Left lobe of liver (tissue), 2 donors: ENCODE measurements around the gene UST. TPM values are rescaled to one million over a fixed set of nuclear protein-coding genes. Genes with fewer than 3 reads are reported as not detected.
"Not testable (repeated sequence)": the region's sequence is repeated elsewhere in the genome, so short reads cannot be mapped to it uniquely, and the experiment has no call there.

Source experiments
- ATAC-seq: fragments of 200-7000 bp; cut with Tn5 transposase; one replicate; pipeline ENCODE4 v1.9.1; 2020; ENCODE audit warnings: mild to moderate bottlenecking, moderate library complexity
- DNase-seq: peaks from one replicate; pipeline ENCODE4 v3.0.0-alpha.2; 2020; ENCODE audit warnings: low spot score
- total RNA-seq: library from RNA; stranded (reverse); gene quantifications from one replicate; pipeline ENCODE4 v1.2.1, GENCODE V29; 2021
- donor health status: DM: no; HTN: no; CAD: no; lungs with moderate emphysema.
- donor health status: DM: no; HTN: yes; CAD: no.

Gene UST
- total RNA-seq, 1 donor from 2014 or later, result 0.58 TPM

DNA sequence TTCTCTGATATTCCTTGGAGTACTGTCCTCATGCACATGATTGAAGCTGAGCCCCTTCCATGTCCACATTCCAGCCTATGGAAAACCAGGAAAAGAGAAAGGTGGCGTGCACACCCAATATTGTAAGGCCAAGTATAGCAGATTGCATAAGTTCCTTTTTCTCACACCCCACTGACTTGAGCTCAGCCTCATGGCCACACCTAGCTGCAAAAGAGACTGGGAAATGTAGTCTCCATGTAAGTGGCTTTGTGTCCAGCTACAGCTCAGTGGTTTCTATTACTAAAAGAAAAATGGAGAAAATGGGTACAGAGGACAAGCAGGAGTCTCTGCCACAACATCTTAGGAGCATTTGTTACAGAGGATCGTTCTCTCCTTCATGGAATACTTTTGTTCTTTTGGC lies 10.8 kb upstream of the UST start:
- ATAC-seq, result no peak
- DNase-seq, result no peak

DNA sequence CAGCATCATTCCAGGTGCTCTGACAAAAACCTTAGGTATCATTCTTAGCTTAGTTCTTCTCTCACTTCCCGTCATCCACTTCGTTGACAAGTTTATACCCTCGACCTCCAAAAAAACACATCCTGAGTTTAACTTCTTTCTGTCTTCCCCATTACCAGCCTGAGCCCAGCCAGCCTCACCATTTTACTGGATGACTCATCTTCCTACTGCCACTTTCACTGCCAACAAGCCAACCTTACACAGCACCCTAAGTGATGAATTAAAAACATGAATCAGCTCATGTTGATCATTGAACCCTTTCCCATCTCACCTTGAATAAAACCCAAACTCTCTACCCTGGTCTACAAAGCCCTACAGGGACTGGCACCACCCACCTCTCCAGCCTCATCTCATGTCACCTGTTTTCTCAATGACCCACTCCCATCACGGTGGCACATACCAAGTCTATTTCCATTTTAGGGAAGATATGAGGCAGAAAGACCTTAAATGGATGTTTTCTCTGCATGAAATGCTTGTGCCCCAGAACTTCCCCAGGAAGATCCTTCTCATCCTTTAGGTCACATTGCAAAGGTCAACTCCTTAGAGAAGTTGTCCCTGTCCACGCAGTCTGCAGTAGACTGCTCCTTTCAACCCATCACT lies 9.9 kb upstream of the UST start:
- ATAC-seq, result no peak

DNA sequence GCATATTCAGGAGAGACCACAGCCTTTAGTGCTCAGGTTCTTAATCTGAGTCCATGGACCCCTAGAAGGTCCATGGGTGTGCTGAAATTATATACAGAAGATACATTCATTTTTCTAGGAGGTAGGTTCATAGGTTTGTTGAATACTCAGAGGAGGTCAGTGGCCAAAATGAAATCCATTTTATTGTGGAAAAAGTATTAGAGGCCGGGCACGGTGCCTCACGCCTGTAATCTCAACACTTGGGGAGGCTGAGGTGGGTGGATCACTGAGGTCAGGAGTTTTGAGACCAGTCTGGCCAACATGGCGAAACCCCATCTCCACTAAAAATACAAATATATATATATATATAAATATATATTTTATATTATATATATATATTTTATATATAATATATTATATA lies 9.0 kb upstream of the UST start:
- no peak for DNase-seq
- ATAC-seq, result no peak

More for the DNA sequence above, 9.9 kb upstream of the UST start:
- no peak for DNase-seq

DNA sequence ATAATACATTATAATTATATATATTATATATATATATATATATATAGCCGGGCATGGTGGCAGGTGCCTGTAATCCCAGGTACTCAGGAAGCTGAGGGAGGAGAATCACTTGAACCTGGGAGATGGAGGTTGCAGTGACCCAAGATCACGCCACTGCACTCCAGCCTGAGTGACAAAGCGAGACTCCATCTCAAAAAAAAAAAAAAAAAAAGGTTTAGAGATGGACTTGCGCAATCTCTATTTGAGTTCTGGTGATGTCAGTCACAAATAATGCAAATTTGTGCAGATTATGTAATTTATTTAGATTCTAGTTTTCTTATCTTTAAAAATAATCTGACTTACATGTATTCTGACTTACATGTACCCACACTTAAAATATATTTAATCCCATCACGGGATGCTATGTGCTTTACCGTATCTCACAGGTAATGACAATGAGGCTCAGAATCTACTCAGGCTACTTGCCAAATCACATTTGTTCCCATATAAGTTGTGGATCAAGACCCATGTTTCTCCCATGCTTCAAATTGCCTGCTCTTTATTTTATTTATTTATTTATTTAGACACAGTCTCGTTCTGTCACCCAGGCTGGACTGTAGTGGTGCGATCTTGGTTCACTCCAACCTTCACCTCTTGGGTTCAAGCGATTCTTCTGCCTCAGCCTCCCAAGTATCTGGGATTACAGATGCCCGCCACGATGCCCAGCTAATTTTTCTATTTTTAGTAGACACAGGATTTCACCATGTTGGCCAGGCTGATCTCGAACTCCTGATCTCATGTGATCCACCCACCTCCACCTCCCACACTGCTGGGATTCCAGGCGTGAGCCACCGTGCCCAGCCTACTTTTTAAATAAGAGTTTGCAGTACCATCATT lies 7.6 kb upstream of the UST start:
- DNase-seq (no peak), ATAC-seq (no peak)

DNA sequence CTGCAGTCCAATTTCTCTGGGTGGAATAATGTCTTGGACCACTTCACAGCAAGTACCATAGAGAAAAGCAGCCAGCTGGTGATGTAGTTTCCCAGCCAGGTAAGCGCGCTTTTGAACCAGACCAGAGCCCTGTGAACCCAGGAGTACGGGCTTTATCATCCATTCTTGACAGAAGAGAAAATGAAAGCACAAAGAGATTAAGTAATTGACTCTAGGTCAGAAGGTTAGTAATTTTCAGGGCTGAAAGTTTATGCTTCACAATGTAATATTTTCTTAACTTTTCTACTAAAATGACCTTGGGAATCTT lies 7.1 kb upstream of the UST start:
- peak; percentile 29 for ATAC-seq
- DNase-seq, result no peak

DNA sequence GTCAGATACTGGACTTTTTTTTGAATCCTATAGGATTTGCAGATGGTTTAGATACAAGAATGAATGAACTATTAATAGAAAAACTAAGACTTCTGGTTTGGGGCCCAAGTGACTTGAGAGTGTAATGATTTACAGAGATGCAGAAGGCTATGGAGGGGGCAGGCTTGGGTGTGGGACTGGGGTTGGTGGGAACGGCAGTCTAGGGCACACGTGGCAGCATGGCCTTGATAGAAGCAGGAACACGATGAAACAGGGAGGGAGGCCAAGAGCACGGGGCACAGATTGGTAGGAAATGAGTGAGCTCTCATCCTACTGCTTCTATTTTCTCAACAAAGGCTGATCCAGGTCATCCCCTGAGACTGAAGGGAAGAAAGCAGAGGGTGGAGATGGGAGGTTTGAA lies 3.4 kb upstream of the UST start:
- ATAC-seq (no peak), DNase-seq (no peak)

DNA sequence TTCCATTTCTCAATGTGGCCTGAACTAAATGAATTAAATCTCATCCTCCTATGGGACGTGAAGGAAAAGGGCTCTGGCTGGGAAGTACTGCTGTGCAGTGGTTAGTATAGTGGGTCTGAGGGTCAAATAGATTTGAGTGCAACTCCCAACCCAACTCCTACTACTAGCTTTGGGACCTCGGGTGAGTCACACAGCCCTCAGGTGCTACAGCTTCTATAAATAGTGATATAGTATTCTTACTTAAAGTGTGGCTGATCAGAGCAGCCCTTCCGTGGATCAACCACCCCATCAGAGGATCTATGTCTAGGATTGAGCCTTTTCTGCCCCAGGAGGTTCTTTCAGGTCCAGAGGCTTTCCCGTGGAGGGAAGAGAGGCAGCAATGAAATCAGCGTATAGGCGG lies 904 bp upstream of the UST start:
- ATAC-seq (no peak), DNase-seq (no peak)

DNA sequence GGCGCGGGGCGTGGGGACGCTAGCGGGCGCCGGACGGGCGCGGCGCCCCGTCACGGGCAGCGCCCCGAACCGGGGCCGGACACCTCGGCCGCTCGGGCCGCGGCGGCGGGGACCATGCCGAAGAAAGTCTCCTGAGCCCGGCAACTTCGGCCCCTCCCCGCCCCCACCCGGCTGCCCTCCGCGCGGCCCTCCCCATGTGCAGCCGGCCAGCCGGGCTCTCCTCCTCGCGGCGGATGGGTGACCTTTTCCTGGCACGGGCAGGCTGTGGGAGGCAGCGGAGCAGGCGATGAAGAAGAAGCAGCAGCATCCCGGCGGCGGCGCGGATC lies 278 bp downstream of the UST start:
- ATAC-seq, result peak; percentile 63

DNA sequence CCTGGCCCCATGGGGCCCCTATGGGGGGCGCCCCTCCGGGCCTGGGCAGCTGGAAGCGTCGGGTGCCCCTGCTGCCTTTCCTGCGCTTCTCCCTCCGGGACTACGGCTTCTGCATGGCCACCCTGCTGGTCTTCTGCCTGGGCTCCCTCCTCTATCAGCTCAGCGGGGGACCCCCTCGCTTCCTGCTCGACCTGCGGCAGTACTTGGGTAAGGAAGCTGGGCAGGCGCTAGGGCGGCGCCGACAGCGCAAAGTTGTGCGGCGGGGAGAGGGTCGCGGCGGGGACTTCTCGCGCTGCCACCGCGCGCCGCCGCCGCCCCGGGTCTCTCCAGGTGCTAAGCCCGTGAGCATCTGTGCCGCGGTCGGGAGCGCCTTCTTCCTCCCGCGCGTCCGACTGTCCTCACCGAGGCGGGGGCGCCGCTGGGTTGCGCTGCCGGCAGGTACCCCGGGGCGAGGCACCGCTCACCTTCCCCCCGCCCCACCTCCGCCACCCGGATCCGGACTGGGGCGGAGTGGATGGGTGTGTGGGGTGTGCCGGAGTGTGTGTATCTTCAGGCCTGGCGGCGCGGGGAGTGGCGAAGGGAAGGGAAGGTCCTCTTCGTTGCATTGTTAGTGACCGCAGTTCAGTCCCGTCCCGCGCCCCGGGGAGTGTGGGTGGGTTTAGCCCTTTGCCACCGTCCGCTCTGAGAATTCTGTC lies 788 bp downstream of the UST start:
- ATAC-seq (peak; percentile 32), DNase-seq (no peak)

More for the DNA sequence above, 278 bp downstream of the UST start:
- no peak for DNase-seq

DNA sequence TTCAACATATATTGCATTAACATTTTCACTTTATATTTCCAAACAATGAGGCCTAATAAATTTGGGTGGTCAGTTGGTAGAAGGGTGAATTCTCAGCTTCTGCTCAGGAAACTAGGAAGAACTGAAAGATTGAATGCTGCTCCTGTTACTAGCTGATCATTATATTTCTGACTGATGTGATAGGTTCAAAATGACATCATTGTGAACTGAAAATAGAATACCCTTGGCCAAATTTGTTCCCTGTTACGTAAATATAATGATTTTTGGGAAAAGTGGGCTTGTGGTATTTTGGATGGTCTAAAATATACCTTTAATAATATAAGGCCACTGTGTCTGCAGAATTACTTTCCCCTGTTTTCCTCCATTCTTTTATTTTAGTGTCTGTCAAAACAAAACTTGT lies 2.8 kb downstream of the UST start:
- ATAC-seq, result no peak
- no peak for DNase-seq

DNA sequence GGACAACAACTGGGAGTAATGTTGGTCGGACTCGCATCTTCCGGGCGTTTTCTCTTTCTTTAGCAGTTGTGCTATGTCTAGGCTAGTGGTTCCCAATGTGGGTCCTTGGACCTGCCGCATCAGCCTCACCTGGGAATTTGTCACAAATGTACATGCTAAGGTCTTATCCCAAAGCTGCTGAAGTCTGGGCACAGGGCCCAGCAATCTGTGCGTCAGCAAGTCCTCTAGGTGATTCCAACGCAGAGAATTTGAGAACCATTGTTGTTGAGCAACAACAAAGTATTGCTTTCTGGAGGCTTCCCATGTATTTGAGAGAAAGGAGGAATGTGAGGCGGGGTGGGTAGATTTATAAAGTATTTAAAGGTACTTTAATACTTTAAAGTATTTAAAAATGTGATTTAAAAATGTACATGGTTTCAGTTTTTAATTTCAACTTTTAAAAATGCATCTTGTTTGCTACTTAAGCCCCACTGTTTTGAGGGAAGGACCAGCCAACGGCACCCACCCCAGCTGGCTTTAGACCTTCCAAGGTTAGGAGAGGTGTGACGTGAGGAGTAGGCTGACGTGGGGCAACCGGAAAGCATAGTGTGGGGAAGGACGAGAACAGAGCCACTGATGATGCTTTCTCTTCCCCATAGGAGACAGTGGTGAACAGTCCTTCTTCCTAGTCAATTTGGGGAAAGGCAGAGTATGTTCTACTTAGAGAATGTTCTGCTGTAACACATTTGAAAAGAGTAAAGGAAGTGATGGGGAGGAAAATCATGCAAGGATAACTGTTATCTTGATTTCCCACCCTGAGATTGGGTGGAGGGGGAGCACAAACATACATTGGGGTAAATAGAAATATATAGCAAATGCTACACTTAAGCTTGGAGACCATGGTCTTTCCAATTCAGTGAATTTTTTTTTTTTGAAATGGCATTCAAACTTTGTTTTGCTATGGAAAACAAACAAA lies 4.3 kb downstream of the UST start:
- DNase-seq (no peak), ATAC-seq (no peak)

DNA sequence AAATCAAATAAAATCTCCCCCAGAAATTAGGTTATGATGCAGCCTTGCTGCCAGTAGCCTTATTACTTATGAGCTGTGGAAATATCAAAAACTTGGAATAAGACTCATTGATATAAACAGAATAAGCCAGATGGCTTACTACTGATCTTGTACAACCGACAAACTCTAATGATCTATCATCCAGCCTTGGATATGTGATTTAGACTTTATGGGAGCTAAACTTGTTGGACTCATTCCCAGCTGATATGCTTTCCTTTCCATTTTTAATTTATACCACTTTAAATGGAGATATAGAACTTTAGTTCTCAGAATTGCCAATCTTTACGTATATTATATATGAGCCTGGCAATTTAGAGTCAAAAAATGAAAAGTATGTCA lies 5.0 kb downstream of the UST start:
- no peak for DNase-seq
- no peak for ATAC-seq

DNA sequence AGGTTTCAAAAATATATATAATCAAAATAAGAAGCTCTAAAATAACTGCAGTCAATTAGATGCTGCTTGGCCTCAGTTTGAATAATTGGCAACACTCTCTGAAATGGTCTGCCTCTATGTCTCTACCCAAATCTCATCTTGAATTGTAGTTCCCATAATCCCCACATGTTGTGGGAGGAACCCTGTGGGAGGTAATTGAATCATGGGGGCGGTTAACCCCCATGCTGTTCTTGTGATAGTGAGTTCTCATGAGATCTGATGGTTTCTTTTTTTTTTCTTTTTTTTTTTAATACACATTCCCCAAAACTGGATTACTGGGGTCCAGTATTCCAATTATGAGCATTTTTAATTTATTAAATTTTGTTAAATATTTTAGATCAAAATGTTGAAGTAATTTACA lies 8.5 kb downstream of the UST start:
- ATAC-seq, DNase-seq: not testable (repeated sequence)

DNA sequence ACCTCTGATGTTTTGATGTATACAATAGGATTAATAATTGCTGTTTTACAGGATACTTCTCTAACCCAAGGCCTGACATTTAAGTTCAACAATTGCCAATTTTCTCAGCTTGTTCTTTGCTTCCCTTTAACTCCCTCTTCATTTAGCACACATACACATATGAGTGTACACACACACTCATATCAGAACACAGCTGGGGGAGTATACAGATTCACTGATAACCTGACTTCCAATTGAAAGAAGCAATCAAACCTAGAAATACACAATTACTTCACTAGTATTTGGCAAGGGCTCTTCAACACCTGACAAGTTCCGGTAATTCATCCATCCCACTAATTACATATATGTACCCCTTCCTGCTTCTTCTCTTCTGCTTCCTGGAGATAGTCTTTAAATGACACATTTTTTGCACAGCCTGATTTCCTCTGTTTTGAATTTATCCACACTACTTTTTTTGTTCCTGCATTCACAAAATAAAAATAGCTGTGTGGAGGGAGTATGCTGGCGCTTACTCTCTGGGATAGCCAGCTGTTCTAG lies 11.2 kb downstream of the UST start:
- ATAC-seq (no peak), DNase-seq (no peak)

DNA sequence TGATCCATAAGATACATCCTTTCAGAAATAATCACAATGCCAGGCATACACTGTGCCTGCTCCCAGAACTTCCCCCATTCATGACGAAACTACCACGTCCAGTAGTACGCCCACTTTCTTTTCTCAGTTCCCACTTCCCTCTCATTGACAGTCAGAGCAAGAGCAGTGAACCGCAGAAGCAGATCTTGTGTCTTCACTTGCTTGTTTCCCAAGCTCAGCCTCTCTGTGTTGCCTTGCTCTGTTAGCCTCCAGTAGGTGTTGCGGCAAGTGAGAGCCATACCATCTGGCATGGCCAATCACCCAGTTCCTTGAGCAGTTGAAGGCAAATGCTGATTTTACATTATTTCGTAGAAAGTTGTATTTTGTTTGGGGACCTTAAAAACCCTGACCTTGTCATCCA lies 11.7 kb downstream of the UST start:
- no peak for DNase-seq

DNA sequence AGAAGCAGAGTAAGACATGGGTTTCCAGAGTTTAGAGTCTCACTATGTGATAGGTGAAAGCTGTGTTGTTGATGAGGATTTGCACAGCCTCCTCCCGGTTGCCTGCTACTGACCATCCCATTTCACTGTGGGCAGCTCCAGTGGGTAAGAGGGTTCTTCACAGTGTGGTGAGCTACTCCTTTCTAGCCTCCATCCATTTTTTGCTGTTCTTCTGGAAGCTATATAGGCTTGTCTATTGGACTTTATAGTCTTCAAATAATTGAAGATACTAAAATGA lies 13.4 kb downstream of the UST start:
- ATAC-seq (no peak), DNase-seq (no peak)

More for the DNA sequence above, 11.7 kb downstream of the UST start:
- peak; percentile 50 for ATAC-seq

DNA sequence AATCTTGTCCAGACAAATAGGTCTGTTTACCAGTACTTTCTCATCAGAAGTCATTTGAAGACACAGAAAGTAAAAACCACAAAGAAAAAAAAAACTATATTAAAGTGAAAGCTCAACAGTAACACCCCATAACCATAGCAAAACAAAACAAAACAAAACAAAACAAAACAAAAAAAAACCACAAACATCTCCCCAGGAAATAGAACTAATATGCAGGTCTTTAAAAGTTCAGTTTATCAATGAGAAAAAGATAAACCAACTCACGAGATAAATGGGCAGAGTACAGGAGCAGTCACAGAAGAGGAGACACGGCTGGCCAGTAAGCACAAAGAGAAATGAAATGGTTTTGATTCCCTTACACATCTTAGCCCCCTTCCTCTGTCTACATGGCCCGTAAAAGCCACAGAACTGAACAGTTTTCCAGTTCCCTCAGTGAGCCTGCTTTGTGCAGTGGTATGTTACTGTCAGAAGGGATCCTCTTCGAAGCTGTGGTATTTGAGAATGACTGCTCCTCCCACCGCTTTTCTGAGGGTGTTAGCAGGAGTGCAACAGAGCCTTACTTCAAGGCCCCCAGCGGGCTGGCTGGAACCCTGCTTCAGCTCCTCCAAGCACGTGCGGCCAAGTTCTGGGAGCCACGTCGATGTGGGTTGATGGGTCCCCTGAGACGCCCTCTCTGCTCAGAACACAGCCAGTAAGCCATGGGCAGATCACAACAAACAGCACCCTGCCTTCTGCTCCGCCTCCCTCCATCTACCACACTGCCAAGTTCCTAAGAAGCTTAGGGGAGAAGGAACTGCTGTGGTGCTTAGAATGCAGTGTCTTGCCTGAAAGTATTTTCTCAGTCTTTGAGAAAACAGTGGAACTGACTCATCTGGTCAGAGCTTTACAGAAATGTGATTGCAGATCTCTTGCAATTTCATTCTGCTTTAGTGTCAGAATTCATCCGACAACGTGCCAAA lies 14.0 kb downstream of the UST start:
- ATAC-seq (peak; percentile 58), DNase-seq (no peak)

DNA sequence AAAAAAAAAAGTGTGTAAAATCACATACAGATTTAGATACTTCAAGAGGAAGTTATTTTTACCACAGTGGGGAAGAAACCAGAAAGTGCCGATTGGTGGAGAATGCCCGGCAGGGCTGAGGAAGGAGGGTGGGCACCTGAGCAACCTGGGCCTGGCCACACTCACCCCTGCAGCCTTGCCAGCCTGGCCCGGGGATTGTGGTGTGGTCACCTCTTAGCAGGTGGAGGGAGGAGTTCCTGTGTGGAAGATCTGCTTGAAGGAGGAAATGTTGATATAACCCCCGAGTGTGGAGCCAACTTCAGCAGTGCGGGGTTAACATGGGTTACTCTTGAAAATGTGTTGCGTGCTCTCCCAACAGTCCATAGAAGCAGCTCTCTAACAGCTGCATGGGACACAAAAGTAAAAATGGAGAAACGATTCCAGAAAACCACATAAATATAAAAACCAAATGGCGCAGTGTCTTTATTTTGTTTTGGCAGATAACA lies 14.7 kb downstream of the UST start:
- ATAC-seq, result peak; percentile 34
- DNase-seq, result no peak

DNA sequence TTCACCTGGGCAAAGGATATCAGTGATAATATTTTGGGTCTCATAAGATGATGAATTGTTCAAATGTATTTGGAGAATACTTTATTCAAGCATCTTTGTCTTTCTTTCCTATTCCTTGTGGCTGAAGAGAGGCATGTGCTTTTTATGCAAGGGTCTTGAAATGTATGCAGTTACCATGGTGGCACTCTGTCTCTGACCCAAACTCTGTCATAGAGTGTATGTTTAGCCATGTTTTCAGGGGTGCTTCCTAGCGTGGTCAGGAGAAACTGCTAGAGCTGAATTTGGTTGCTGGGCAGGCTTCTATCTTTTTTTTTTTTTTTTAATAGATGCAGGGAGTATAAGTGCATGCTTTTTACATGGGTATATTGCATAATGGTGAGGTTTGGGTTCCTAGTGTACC lies 15.4 kb downstream of the UST start:
- DNase-seq (no peak), ATAC-seq (no peak)
